H9 (cell line): ENCODE data around the gene ST8SIA6. TPM values are rescaled to one million over a fixed set of nuclear protein-coding genes. Genes with fewer than 3 reads are reported as not detected.

ENCODE experiments used
- DNase-seq: peaks from one replicate; pipeline ENCODE4 v3.0.0-alpha.2; 2017
- H2AFZ ChIP-seq: one replicate; pipeline ENCODE4 v1.6.1; 2013; ENCODE audit warnings: mild to moderate bottlenecking, low read length, control low read depth, moderate library complexity
- H2AK5ac ChIP-seq: 2 replicates; pipeline ENCODE4 v1.6.1; 2013; ENCODE audit warnings: low read length, control low read depth, mixed read lengths; ENCODE audit not compliant: insufficient read length
- H2BK120ac ChIP-seq: one replicate; pipeline ENCODE4 v1.6.1; 2013; ENCODE audit warnings: low read depth, mild to moderate bottlenecking, low read length, control low read depth, inconsistent platforms; ENCODE audit not compliant: poor library complexity, severe bottlenecking
- H2BK12ac ChIP-seq: 2 replicates; pipeline ENCODE4 v1.6.1; 2013; ENCODE audit warnings: low read length, control low read depth, mixed read lengths, low read depth; ENCODE audit not compliant: insufficient read length
- H2BK15ac ChIP-seq: 2 replicates; pipeline ENCODE4 v1.6.1; 2013; ENCODE audit warnings: low read depth, low read length, control low read depth
- H2BK20ac ChIP-seq: one replicate; pipeline ENCODE4 v1.6.1; 2013; ENCODE audit warnings: low read depth, mild to moderate bottlenecking, low read length, control low read depth, inconsistent platforms; ENCODE audit not compliant: poor library complexity, severe bottlenecking
- H2BK5ac ChIP-seq: 2 replicates; pipeline ENCODE4 v1.6.1; 2013; ENCODE audit warnings: low read length, control low read depth, mixed read lengths; ENCODE audit not compliant: insufficient read length
- H3K14ac ChIP-seq: 2 replicates; pipeline ENCODE4 v1.6.1; 2013; ENCODE audit warnings: low read length, control low read depth; ENCODE audit not compliant: insufficient read depth
- H3K18ac ChIP-seq: 2 replicates; pipeline ENCODE4 v1.6.1; 2013; ENCODE audit warnings: low read depth, mild to moderate bottlenecking, mixed read lengths, low read length, control low read depth; ENCODE audit not compliant: insufficient read length
- H3K23ac ChIP-seq: 2 replicates; pipeline ENCODE4 v1.6.1; 2013; ENCODE audit warnings: low read length, control low read depth, mixed read lengths, low read depth; ENCODE audit not compliant: insufficient read length
- H3K23me2 ChIP-seq: 2 replicates; pipeline ENCODE4 v1.6.1; 2013; ENCODE audit warnings: low read depth, mild to moderate bottlenecking, mixed read lengths, low read length, control low read depth; ENCODE audit not compliant: insufficient read length, poor library complexity, severe bottlenecking
- H3K27ac ChIP-seq: 2 replicates; pipeline ENCODE4 v1.5.1; 2013; ENCODE audit warnings: low read length, control low read depth, mixed read lengths, low read depth; ENCODE audit not compliant: insufficient read length
- H3K27me3 ChIP-seq: 2 replicates; pipeline ENCODE4 v1.6.1; 2013; ENCODE audit warnings: low read length, control low read depth, inconsistent platforms; ENCODE audit not compliant: insufficient read depth
- H3K4ac ChIP-seq: 2 replicates; pipeline ENCODE4 v1.6.1; 2013; ENCODE audit warnings: low read depth, mild to moderate bottlenecking, control low read depth, inconsistent platforms, low read length, moderate library complexity
- H3K4me1 ChIP-seq: 2 replicates; pipeline ENCODE4 v1.6.1; 2013; ENCODE audit warnings: low read length, control low read depth, inconsistent platforms; ENCODE audit not compliant: insufficient read depth
- H3K4me2 ChIP-seq: 2 replicates; pipeline ENCODE4 v1.6.1; 2013; ENCODE audit warnings: low read length, control low read depth, mixed read lengths; ENCODE audit not compliant: insufficient read length, insufficient read depth
- H3K56ac ChIP-seq: 2 replicates; pipeline ENCODE4 v1.6.1; 2013; ENCODE audit warnings: low read depth, mild to moderate bottlenecking, mixed read lengths, low read length, control low read depth; ENCODE audit not compliant: insufficient read length
- H3K79me1 ChIP-seq: 2 replicates; pipeline ENCODE4 v1.6.1; 2013; ENCODE audit warnings: low read depth, mild to moderate bottlenecking, moderate library complexity, low read length, control low read depth, inconsistent platforms; ENCODE audit not compliant: insufficient read depth, poor library complexity, severe bottlenecking
- H3K79me2 ChIP-seq: 2 replicates; pipeline ENCODE4 v1.6.1; 2013; ENCODE audit warnings: low read length, control low read depth, inconsistent platforms; ENCODE audit not compliant: insufficient read depth
- H3K9ac ChIP-seq: 2 replicates; pipeline ENCODE4 v1.6.1; 2013; ENCODE audit warnings: low read length, control low read depth, mixed read lengths; ENCODE audit not compliant: insufficient read length; ENCODE audit errors: extremely low read depth
- H3K9me3 ChIP-seq: one replicate; pipeline ENCODE4 v1.6.1; 2013; ENCODE audit warnings: low read depth, low read length, inconsistent platforms; ENCODE audit not compliant: control insufficient read depth
- H3T11ph ChIP-seq: one replicate; pipeline ENCODE4 v1.6.1; 2013; ENCODE audit warnings: mild to moderate bottlenecking, low read length, control low read depth, inconsistent platforms
- H4K20me1 ChIP-seq: one replicate; pipeline ENCODE4 v1.6.1; 2013; ENCODE audit not compliant: control insufficient read depth, insufficient read length, insufficient read depth
- H4K5ac ChIP-seq: 2 replicates; pipeline ENCODE4 v1.6.1; 2013; ENCODE audit warnings: low read depth, mild to moderate bottlenecking, mixed read lengths, low read length, control low read depth; ENCODE audit not compliant: insufficient read length
- H4K8ac ChIP-seq: replicated peaks from 2 replicates; pipeline ENCODE4 v1.6.1; 2013; ENCODE audit warnings: low read length, control low read depth, mixed read lengths, low read depth; ENCODE audit not compliant: insufficient read length
- H4K91ac ChIP-seq: 2 replicates; pipeline ENCODE4 v1.6.1; 2013; ENCODE audit warnings: low read depth, mild to moderate bottlenecking, moderate library complexity, mixed read lengths, low read length, control low read depth; ENCODE audit not compliant: insufficient read length
- H3K27ac Mint-ChIP-seq, 3 experiments: 2 replicates in 2 of 3; 3 replicates in 1 of 3; pipeline ENCODE4 v1.8.0; 2020 to 2021; ENCODE audit warnings: mixed read lengths in 3 of 3, mild to moderate bottlenecking in 1 of 3, moderate library complexity in 1 of 3
- H3K27me3 Mint-ChIP-seq: 2 replicates; pipeline ENCODE4 v1.8.0; 2021; ENCODE audit warnings: low read depth, mild to moderate bottlenecking, moderate library complexity, mixed read lengths
- H3K36me3 Mint-ChIP-seq, 3 experiments: 2 replicates in 2 of 3; 3 replicates in 1 of 3; pipeline ENCODE4 v1.8.0; 2020 to 2021; ENCODE audit warnings: low read depth in 3 of 3, mixed read lengths in 3 of 3; ENCODE audit not compliant: insufficient read depth in 1 of 3
- H3K4me1 Mint-ChIP-seq, 2 experiments: 2 replicates each; pipeline ENCODE4 v1.8.0; 2020; ENCODE audit warnings: mixed read lengths in 2 of 2
- H3K4me3 Mint-ChIP-seq, 2 experiments: 2 replicates in 1 of 2; 3 replicates in 1 of 2; pipeline ENCODE4 v1.8.0; 2020 to 2021; ENCODE audit warnings: mild to moderate bottlenecking in 2 of 2, mixed read lengths in 2 of 2, moderate library complexity in 1 of 2
- H3K9me3 Mint-ChIP-seq, 2 experiments: 2 replicates in 1 of 2; 3 replicates in 1 of 2; pipeline ENCODE4 v1.8.0; 2020; ENCODE audit warnings: mild to moderate bottlenecking in 2 of 2, mixed read lengths in 2 of 2, moderate library complexity in 1 of 2
- WGBS: extraction: QIAGEN DNeasy Blood & Tissue Kit; methylation state at CpG from one replicate; pipeline ENCODE4 v1.1.7; 2013; ENCODE audit warnings: missing lambda C conversion rate, low lambda C conversion rate, mixed read lengths; ENCODE audit not compliant: insufficient read length; ENCODE audit errors: extremely low coverage; 5-methylcytosine and 5-hydroxymethylcytosine counted together
- total RNA-seq: library from RNA; stranded (reverse); gene quantifications from 2 replicates; pipeline ENCODE4 v1.2.1, GENCODE V29; 2021
- TF ChIP-seq, protein P1 (sequence below): fragments of 200-600 bp; sonication (generic); conservative IDR thresholded peaks from 3 replicates; pipeline ENCODE4 v1.8.0; 2021; ENCODE audit warnings: antibody characterized with exemption, mild to moderate bottlenecking

ST8SIA6 gene
- total RNA-seq, 1 experiment from 2014 or later: 0.37 TPM

DNA sequence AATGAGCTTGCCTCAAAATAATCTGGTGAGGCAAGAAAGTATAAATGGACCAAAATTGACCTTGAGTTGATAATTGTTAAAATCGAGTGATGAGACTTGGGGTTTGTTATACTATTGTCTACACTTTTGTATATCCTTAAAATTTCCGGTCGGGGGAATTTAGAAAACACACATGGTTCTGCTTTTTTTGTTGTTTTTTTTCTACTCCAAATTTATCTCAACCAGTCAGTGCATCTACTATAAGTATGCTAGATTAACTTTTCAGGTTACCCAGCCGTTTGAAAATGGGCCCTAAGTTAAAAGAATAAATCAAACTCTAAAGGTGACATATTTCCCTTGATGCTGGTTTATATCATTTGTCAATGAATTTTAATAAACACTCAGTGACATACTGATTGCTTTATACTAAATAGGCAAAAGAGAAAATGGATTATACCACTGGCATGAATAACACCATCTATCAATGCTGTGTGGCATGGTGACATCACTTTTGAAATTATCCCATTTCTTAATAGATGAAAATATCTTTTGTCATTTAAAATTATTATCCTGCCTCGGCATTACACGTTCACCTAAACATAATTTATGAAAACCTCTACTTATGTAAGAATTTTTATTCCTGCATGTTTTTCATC lies 40.3 kb upstream of the ST8SIA6 start:
- H3K4ac ChIP-seq: no peak overlapping the region
- no peaks in the 10 kb centered on the region for H3K23me2 ChIP-seq
- H4K20me1 ChIP-seq: no peaks in the 10 kb centered on the region
- H3T11ph ChIP-seq: no peak overlapping the region
- no peak overlapping the region for H2BK15ac ChIP-seq
- H3K9ac ChIP-seq: no peak overlapping the region
- no peak overlapping the region for H2BK5ac ChIP-seq
- DNase-seq: no peak
- H3K4me2 ChIP-seq: no peak overlapping the region
- H2BK12ac ChIP-seq: no peak overlapping the region
- no peak overlapping the region for H2AFZ ChIP-seq
- Mint-ChIP-seq H3K9me3 (no peaks in the 10 kb centered on the region; a peak in 1 of 5 replicates), H3K4me3 (no peak overlapping the region), H3K27me3 (no peaks in the 10 kb centered on the region; the same call in 1 of the 2 replicates), H3K27ac (no peak overlapping the region), H3K4me1 (no peaks in the 10 kb centered on the region), H3K36me3 (no peaks in the 10 kb centered on the region)
- H3K4me1 ChIP-seq: no peaks in the 10 kb centered on the region
- H4K91ac ChIP-seq: no peak overlapping the region
- no peak overlapping the region for H3K18ac ChIP-seq
- no peak overlapping the region for H4K8ac ChIP-seq
- no peak overlapping the region for H3K56ac ChIP-seq
- H3K27me3 ChIP-seq: no peaks in the 10 kb centered on the region
- WGBS: no CpG with 5 or more reads among the region's 6 CpGs
- H3K79me1 ChIP-seq: no peaks in the 10 kb centered on the region
- no peak overlapping the region for H3K27ac ChIP-seq
- no peak overlapping the region for H2BK120ac ChIP-seq
- H3K79me2 ChIP-seq: no peaks in the 10 kb centered on the region
- no peak overlapping the region for H3K14ac ChIP-seq
- H3K9me3 ChIP-seq: no peaks in the 10 kb centered on the region
- TF ChIP-seq, protein P1, sequence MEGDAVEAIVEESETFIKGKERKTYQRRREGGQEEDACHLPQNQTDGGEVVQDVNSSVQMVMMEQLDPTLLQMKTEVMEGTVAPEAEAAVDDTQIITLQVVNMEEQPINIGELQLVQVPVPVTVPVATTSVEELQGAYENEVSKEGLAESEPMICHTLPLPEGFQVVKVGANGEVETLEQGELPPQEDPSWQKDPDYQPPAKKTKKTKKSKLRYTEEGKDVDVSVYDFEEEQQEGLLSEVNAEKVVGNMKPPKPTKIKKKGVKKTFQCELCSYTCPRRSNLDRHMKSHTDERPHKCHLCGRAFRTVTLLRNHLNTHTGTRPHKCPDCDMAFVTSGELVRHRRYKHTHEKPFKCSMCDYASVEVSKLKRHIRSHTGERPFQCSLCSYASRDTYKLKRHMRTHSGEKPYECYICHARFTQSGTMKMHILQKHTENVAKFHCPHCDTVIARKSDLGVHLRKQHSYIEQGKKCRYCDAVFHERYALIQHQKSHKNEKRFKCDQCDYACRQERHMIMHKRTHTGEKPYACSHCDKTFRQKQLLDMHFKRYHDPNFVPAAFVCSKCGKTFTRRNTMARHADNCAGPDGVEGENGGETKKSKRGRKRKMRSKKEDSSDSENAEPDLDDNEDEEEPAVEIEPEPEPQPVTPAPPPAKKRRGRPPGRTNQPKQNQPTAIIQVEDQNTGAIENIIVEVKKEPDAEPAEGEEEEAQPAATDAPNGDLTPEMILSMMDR: no peak
- H3K23ac ChIP-seq: no peak overlapping the region
- H2BK20ac ChIP-seq: no peak overlapping the region
- H4K5ac ChIP-seq: no peak overlapping the region
- H2AK5ac ChIP-seq: no peak overlapping the region
